ENCODE results near the gene RYR2. TPM values are rescaled to one million over a fixed set of nuclear protein-coding genes. Genes with fewer than 3 reads are reported as not detected.

The RYR2 gene
- total and polyA plus RNA-seq, 3 donors from 2014 or later: 5.4 to 9.5 (median 9.1) TPM

- Histone ChIP-seq H3K36me3 (ENCODE audit: low read depth, missing control alignments) (no peaks in the 10 kb centered on the region), H3K27me3 (no peaks in the 10 kb centered on the region), H3K4me1 (no peaks in the 10 kb centered on the region), H3K9me3 (no peaks in the 10 kb centered on the region), H3K27ac (no peak overlapping the region), H3K4me3 (no peak overlapping the region)
- no peak for TF ChIP-seq CTCF (IDR thresholded peaks at IDR 0.05)
- no peak for TF ChIP-seq POLR2A (IDR thresholded peaks at IDR 0.05)
- intact Hi-C loops (cut with DNase I; ENCODE audit: low total_unique reads): no loop called here
- DNase-seq: no peak
- WGBS, 2 donors: 88 to 89% methylated on average over 4 of the region's 4 CpGs
These were observed 356.8 kb downstream of the RYR2 start for GRCh38 chr1:237398751-237399150.

- no peak overlapping the region for H3K27ac ChIP-seq
- H3K27me3 ChIP-seq: no peaks in the 10 kb centered on the region
- no peak for TF ChIP-seq CTCF (IDR thresholded peaks at IDR 0.05)
- TF ChIP-seq POLR2A (IDR thresholded peaks at IDR 0.05): no peak
- no peaks in the 10 kb centered on the region for H3K36me3 ChIP-seq (ENCODE audit: low read depth, missing control alignments)
- no peak for DNase-seq
- no peaks in the 10 kb centered on the region for H3K4me1 ChIP-seq
- H3K9me3 ChIP-seq: no peaks in the 10 kb centered on the region
- WGBS, 2 donors: 71 to 78% methylated on average over 3 of the region's 3 CpGs
- no peak overlapping the region for H3K4me3 ChIP-seq
- intact Hi-C loops (cut with DNase I; ENCODE audit: low total_unique reads): no loop called here
These were observed 363.9 kb downstream of the RYR2 start for GRCh38 chr1:237405912-237406311.

- TF ChIP-seq POLR2A (IDR thresholded peaks at IDR 0.05) (no peak), CTCF (IDR thresholded peaks at IDR 0.05) (no peak)
- H3K9me3 ChIP-seq: no peaks in the 10 kb centered on the region
- H3K27me3 ChIP-seq: no peaks in the 10 kb centered on the region
- no peak for DNase-seq
- intact Hi-C loops (cut with DNase I; ENCODE audit: low total_unique reads): no loop called here
- WGBS, 2 donors: 82 to 85% methylated on average over 2 of the region's 2 CpGs
- no peak overlapping the region for H3K4me3 ChIP-seq
- H3K27ac ChIP-seq: no peak overlapping the region
- H3K36me3 ChIP-seq (ENCODE audit: low read depth, missing control alignments): no peaks in the 10 kb centered on the region
- H3K4me1 ChIP-seq: no peaks in the 10 kb centered on the region
These were observed 369.6 kb downstream of the RYR2 start for GRCh38 chr1:237411621-237412020.

GRCh38 chr1:237416924-237417655, 375.1 kb downstream of the RYR2 start:
- TF ChIP-seq CTCF (IDR thresholded peaks at IDR 0.05) (no peak), POLR2A (IDR thresholded peaks at IDR 0.05) (no peak)
- 75 to 85% methylated on average over 10 of the region's 10 CpGs for WGBS, 2 donors
- Histone ChIP-seq H3K27ac (no peak overlapping the region), H3K4me1 (no peaks in the 10 kb centered on the region), H3K4me3 (no peak overlapping the region), H3K9me3 (no peaks in the 10 kb centered on the region), H3K36me3 (ENCODE audit: low read depth, missing control alignments) (no peaks in the 10 kb centered on the region), H3K27me3 (no peaks in the 10 kb centered on the region)
- intact Hi-C loops (cut with DNase I; ENCODE audit: low total_unique reads): no loop called here
- no peak for DNase-seq

GRCh38 chr1:237428809-237429208, 386.8 kb downstream of the RYR2 start:
- no peaks in the 10 kb centered on the region for H3K27me3 ChIP-seq
- H3K4me1 ChIP-seq: no peaks in the 10 kb centered on the region
- intact Hi-C loops (cut with DNase I; ENCODE audit: low total_unique reads): no loop called here
- WGBS, 2 donors: 90 to 93% methylated on average over 4 of the region's 4 CpGs
- TF ChIP-seq POLR2A (IDR thresholded peaks at IDR 0.05) (no peak), CTCF (IDR thresholded peaks at IDR 0.05) (no peak)
- no peaks in the 10 kb centered on the region for H3K9me3 ChIP-seq
- H3K36me3 ChIP-seq (ENCODE audit: low read depth, missing control alignments): no peaks in the 10 kb centered on the region
- H3K4me3 ChIP-seq: no peak overlapping the region
- DNase-seq: no peak
- no peak overlapping the region for H3K27ac ChIP-seq
